Stimulated activated naive CD4-positive, alpha-beta T cell treated with Interleukin-2 at 50 U/mL for 16 hours (primary cell): ENCODE results near the gene MAFG.
A peak's percentile ranks its signal among the peaks of the same experiment; 100 is the strongest.

ENCODE experiments used
- DNase-seq: peaks from one replicate; lab custom pipeline; 2025; lab: John Stamatoyannopoulos, UW

The MAFG gene

DNA sequence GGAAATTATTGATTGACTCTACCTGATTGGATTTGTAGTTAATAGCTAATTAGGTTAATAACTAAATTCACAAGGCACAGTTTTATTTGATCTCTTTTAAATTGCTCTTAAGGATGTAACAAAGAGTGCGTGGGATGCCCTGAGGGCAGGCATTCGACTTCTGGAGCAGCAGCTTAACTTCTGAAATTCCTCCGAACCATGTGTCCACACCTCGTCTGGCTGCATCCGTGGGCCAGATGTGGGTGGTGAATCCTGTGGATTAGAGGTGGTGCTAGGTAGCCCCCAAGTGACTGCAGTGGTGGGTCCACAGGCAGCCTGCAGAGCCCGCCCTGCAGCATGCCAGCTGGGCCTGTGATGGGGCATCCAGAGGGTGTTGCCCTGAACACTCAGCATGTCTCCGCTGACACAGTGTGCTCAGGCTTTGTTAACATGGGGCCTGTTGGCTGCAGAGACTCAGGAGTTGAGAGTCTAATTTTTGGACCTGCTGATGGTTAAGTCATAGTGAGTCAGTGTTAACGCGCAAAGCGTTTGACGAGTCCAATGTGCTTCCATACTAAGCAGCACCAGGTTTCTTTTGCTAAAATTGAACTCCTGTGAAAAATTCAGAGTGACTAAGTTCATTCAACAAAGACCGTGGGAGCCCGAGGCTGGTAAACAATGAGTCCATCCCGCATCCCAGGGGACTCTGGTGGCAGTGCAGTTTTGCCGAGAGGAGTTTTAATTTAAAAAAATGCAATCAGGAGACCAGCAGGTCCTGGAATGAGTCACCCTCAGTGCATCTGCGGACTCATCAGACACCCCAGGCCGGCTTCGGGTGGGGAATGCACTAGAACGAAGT lies 29.3 kb downstream of the MAFG start:
- DNase-seq = no peak

DNA sequence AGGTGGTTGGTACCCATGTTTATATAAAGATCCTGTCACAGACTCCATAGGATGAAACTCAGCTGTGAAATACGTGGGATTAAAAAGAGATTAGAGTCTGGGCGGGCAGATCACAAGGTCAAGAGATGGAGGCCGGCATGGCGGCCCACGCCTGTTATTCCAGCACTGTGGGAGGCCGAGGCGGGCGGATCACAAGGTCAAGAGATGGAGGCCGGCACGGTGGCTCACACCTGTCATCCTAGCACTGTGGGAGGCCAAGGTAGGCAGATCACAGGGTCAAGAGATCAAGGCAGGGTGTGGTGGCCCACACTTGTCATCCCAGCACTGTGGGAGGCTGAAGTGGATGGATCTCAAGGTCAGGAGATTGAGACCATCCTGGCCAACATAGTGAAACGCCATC lies 32.1 kb downstream of the MAFG start:
- DNase-seq = no peak

DNA sequence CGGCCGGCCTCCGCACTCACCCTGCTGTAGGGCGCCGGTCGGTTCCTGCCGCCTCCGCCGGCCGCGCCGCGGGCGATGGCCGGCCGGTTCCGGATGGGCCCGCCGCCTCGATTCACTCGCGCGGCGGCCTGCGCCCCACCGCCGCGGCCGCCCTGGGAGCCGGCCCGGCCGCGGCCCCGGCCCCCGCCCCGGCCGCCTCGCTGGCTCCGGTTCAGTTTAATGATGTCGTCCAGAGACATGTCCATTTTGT lies 36.3 kb downstream of the MAFG start:
- DNase-seq = no peak

DNA sequence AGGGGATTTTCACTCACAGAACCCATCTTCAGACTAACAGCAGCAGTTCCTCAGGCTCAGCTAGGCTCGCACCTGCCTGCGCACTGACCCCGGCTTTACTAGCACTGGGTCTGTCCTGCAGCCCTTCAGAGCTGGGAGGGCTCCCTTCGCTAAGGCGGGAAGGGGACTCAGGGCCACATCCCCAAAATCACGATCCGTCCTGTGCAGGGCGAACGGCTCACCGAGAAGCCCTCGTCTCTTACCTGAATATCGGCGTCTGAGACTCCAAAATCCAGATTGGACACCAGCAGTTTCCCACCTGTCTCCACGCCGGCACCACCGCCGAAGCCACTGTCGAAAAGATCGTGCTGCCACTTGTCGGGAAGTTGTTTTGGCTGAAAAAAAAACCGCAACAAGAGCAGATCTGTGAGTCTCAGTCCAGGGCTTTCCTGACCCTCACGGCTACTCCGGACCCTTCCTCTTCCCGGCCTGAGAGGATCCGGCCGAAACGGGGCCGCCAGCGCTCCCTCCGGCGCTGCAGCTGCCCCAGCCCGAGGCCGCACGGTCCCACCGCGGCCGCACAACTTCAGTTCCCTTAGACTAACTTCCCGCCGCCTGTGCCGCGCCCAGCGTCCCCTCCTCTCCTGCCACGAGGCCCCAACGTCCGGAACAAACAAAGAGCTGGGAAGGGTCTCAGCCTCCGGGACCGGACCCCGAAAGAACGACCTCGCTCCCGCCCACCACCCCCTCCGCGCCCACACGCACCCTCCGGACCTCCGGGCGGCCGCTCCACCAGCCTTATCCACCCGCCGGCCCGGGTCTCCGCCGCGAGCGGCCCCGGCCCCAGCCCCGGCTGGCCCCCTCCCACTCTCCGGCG lies 36.9 kb downstream of the MAFG start:
- DNase-seq = no peak

DNA sequence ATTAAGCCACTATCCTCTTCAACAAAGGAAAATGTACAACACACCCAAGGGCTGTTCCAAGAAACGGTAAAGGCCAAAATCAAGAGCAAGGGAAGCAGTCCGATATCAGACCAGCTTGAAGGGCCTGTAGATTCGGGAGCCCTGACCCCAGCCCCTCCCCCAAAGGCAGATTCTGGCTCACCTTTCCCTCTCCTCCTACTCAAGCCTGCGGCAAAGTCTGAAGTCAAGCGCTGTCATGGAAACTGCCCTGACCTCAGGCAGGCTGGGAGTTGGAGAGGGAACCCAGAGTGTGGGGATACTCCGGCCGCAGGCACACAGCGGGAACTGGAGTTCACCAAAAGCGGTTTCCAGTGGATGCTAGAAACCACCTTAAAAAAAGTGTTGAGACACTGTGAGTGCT lies 37.9 kb downstream of the MAFG start:
- DNase-seq = no peak

DNA sequence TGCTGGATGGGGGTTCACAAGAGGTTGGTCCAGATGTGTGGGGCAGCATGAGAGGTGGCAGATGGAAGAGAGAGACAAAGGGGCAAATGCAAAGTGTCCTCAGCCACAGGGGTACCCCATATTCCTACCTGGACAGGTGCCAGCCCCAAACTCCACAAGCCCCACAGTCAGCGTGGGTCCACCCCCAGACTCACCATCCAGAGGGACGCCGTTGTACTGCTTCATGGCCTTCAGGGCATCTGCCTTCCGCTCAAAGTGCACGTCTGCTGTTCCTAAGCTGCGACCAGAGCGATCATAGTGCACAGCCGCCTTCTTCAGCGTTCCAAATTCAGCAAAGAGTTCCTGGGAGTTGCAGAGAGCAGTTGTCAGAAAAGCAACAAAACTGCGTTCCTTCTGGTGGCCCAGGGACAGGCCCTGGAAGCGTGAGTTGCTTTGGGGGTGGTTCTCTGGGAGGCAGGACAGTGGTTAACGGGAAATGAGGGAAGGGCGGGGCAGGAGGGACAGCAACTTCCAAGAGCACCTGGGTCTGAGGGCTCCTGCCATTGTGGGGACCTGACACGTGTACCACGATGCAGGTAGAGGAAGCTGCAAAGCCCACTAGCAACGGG lies 38.4 kb downstream of the MAFG start:
- DNase-seq = no peak

DNA sequence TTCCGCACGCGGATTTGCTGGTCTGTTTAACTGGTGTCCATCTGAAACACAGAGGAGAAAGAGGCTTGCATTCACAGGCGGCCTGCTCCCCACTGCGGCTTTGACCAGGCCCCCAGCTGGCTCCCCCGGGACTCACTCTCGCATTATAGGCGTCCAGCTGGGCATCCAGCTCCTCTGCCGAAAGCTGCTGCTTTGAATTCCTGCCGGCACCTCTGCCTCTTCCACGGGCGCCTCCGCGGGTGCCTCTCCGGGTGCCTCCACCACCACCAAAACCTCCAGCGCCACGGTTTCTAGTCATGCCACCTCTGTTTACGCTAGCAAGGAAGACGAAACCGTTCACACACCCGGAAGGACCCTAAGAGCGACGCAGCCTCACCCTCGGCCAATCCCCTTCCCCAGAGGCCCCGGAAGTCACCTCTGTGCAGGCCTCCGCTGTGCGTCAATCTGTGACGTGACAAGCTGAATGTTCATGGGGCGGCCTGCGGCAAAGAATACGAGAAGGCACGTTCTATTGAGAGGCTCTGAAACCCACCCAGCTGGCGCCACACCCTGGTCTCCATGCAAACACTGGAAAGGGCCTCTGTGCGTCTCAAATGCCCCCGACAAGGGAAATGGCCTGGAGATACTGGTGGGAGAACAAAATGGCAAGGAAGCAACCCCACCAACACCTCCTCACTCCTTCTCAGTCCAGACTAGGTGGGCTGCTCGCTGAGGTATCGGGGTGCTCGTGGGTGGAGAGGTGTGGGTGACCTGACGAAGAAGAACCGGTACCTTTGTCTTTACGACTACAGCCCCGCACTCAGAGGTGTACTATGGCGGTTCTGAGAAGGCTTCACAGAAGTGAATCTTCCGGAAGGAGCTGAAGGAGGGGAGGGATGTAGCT lies 39.2 kb downstream of the MAFG start:
- no peak for DNase-seq

DNA sequence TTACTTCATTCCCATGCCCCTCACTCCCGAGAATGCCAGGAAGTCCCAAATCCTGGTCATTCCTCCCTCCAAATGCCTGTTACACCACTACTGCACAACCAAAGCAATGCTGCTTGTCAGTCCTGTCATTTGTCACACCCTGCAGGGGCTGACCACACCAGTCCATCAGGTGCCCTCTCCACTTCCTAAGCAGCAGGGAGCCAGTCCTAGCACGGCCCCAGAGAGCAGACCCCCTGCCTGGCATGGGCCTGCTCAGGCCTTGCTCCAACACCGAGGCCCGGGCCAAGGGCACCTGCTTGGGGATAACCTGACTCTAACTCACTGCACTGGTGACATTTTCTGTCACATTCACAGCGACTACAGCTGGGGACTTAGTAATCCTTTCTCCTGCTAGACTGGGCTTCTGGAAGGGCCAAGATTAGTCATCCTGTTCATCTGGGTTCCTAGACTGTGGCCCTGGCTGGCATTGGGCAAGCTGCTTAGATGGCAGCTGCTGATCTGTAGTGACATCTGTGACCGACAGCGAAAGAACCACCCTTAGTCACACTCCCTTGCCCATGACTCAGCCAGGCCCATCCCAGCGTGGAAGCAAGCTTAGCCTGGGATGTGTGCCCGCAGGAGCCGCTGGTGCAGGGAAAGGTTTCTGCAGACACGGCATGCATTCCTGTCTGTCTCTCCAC lies 41.5 kb downstream of the MAFG start:
- DNase-seq = no peak

DNA sequence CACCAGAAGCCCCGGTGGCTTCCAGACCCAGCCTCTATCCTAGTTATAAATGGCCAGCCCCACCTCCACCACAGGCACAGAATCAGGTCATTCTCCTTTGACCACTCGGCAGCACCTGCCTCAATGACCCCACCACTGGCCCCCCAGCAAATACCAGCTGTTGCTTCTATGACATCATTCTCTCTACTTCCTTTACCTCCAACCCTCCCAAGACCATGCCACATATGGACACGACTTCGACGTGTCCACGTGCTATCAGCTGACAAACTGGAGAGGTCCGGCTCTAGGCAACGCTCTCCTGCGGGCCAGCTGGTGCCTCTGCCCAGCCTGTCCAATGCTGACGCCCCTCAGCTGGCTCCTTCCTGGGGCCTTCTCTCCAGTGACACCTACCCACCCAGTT lies 42.1 kb downstream of the MAFG start:
- no peak for DNase-seq

DNA sequence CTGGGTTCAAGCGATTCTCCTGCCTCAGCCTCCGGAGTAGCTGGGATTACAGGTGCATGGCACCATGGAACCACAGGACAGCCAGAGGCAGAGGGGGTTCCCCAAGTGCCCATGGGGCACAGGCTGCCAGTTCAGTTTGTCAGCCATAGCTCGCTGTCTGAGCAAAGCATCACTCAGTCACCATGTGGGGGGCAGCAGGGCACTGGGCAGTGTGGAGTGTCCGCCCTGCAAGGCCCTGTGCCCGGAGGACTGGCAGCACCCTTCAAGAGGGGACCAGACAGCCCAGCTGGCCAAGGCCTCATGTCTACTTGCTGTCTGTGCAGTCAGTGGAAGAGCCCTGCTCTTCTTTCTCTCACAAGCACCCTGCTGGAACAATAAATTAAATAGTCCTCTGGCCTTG lies 42.6 kb downstream of the MAFG start:
- no peak for DNase-seq

DNA sequence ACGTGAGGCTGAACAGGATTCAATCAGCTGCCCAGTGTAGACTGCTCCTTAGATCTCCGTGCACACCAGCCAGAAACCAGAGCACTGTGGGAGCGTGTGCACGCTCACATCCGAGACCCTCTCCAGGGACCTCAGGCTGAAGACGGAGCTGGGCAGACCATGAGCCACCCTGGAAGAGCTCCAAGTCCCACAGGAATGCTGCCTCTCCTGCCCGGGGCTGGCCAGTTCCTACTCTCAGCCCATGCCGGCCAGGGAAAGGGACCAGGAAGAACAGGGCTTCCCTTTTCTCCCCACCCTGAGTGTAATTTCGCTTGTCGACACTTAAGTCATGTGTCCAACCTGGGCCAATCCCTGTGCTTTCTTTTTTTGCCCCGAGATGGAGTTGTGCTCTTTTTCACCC lies 43.0 kb downstream of the MAFG start:
- DNase-seq = no peak

DNA sequence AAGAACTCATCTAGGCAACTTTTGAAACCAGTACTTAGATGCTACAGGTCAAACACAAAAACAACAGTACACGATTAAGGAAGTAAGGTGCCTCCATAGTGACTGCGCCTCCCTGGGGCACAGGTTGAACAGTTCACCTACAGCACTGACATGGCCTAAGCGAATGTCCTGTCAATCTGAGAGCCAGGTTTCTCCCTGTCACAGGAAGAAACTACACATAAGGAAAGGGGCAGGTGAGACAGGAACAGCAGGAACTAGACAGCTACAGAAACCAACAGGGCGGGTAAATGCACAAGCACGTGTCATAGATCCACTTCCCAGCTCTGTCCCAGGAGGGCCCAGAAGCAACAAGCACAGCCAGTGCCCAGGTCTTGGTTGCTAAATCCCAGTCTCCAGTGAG lies 48.4 kb downstream of the MAFG start:
- DNase-seq = no peak

DNA sequence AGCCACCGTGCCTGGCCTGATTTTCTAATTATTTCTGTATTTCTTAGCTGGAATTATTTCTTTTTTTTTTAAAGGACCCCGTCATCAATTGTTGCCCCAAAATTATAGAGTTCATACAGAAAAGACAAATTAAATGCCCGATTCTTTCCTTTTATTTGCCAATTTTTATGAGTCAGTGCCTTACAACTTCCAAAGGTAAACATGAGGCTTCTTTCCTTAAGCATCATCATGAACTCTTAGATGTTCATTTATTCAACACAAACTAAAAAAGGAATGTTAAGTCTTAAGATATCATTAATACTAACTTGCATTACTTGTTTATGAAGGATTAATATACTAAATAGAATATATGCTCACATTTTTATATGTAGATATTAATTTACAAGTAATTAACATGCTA lies 49.2 kb downstream of the MAFG start:
- no peak for DNase-seq

DNA sequence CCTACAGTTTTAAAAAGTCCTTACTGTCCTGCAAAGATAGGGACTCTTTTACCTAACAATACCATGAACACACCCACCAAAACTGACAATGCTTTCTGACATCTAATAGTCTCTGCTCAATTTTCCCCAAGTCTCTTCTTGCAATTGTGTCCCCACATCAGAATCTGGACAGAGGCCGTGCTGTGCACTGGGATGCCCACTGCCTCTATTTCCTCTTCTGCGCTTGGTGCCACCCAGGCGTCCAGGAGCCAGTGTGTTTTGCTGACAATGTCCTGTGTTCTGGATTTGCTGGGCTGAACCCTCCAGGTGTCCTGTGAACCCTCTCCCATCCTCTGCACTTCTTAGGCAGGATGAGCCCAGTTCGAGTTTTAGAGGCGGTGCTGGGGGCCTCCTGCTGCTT lies 50.0 kb downstream of the MAFG start:
- DNase-seq = no peak

DNA sequence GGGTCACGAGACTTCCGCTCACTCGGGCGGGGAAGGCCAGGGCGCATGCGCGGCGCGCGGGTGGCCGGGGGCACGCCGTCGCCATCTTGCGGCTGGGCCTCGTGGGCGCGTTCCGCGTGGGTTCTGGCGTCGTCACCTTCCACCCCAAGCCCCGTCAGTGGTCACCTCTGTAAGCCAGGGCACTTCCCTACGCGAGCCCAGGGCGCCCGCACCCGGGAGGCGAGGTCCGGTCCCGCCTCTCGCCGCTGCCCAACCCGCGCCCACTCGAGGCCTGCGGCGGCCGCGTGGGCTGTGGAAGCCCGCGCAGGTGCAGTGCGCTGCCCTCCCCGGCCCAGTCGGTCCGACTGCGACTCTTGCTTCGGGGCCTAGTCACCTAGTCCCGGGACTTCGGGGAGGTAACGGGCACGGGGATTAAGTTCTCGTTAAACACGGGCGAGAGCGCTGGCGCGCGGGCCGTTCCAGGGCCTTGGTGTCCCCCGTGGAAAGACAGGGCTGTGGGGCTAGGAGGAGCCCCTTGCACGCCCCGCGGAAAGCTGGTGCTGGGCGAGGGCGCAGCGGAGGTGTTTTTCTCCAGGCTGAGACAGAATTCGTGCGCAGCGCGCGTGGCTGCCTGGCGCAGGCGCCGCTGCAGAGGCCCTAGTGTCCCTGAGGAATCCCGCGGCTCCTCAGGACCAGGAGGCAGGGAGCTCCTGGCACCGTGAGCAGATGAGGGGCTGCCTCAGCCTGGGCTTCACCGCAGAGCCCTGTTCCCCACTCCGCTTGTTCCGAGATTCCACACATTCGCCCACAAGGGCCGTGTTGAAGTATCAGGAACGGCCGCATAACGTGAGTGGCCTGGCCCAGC lies 55.9 kb downstream of the MAFG start:
- DNase-seq = peak; percentile 92

DNA sequence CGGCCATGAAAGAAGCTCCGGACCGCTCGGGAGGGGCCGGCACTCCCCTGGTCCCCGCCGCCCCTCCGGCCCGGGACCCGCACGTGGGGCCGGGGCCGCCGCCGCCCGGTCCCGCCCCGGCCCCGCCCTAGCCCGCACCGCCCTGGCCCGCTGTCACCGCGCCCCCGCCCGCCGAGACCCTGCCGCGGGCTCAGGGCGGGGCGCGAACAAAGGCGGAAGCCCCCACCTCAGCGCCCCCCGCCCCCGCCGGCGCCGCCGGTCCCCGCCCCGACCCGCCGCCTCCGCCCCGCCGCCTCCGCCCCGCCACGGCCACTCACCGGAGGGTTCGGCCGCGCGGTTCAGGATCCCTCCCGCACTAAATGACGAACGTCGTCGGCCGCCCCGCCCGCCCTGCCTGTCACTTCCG lies 56.6 kb downstream of the MAFG start, which contains the start of gene ARHGDIA:
ARHGDIA (minus strand) TSS at position 357 of the 406 bp plus-strand sequence. CDS start 1,407 bp downstream, outside the sequence.
- DNase-seq = no peak

DNA sequence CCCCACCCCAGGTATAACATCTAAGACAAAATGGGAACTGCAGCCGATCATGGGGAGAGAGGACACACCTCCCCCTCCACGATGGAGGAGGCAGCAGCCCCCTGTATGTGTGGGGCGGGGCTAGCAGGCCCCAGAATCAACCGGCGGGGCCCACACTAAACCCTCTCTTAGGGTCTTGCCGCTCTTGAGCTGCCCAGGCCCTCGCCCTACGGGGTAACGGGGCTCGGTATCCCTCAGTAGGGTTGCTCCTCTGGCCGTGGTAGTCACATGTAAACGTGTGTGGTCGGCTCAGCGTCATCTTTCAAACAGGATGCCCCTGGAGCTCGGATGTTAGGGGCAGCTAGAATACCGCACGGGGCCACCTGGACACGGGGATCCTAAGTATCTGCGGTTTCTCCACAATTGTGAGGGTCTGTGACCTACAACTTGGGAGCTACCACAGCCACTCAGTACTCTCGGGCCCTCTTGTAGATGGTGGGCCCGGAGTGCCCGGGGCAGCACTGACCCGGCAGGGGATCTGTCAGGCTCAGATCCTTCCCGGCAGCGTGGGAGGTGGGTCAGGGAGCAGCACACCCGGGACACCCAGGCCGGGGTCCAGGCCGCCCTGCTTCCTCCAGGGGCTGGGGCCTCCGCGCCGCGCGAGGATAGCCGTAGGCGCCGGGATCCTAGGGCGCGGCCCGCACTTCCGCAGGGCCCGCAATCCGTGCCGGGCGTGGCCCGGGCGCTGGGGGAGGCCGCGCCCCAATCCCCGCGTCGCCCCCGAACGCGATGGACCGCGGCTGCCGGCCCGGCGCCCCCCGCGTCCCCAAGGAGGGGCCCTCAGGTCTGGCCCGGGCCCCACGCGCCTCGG lies 57.2 kb downstream of the MAFG start:
- DNase-seq = no peak

DNA sequence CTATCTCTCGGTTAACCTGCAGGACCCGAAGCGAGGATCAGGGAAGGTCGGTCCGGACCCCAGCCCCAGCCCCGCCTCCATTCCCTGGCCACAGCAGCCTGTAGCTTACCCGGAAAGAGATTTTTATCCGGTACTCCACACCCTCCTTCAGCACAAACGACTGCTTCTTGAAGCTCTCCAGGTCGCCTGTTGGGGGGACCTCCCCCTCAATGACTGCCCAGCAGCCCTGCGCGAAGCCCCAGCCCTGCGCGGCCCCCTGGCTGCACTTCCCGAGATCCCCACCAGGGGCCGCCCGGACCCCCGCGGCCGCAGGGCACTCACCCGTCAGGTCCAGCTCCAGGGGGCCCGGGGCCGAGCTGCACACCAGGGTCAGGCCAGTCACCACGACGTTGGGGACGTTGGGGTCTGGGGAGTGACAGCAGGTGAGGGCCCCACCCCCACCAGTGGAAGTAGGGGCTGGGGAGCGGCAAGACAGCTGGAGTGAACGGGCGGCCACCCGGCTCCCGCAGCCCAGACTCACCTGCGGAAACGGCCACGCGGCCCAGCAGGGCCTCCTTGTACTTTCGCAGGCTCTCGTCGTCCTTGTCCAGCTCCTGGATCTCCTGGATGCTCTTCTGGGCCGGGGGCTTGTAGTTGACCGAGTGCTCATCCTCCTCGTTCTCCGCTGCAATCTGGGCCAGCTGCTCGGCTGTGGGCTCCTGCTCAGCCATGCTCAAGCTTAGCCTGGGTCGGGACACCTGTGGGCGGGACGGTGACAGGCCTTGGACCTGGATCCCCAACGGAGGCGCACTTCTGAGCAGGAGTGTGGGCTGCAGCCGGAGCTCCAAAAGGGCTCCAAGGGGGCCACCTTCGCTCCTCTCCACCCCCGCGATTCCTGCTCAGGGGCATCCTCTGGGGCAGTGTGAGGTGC lies 58.1 kb downstream of the MAFG start:
- peak; percentile 40 for DNase-seq
